Astrocyte (in vitro differentiated cells and primary cell): Measurements from ENCODE around the gene DSCAM. TPM values are rescaled to one million over a fixed set of nuclear protein-coding genes. Genes with fewer than 3 reads are reported as not detected.

Experiments
- DNase-seq: peaks from one replicate; pipeline ENCODE4 v3.0.0-alpha.2; 2010; ENCODE audit warnings: low read depth
- FAIRE-seq: peaks from 2 replicates; lab custom pipeline; 2011; peaks lifted over from hg19 to GRCh38; lab: Jason Lieb, UNC
- H2AFZ ChIP-seq: 2 replicates; pipeline ENCODE4 v1.6.0; 2012; ENCODE audit warnings: low read depth, low read length, inconsistent platforms
- H3K27ac ChIP-seq: 2 replicates; pipeline ENCODE4 v1.5.1; 2011; ENCODE audit warnings: low read depth, low read length, inconsistent platforms
- H3K27me3 ChIP-seq: 2 replicates; pipeline ENCODE4 v1.6.0; 2011; ENCODE audit warnings: low read length, inconsistent platforms; ENCODE audit not compliant: insufficient read depth
- H3K36me3 ChIP-seq: 2 replicates; pipeline ENCODE4 v1.5.1; 2011; ENCODE audit warnings: low read length, inconsistent platforms; ENCODE audit not compliant: insufficient read depth
- H3K4me1 ChIP-seq: 2 replicates; pipeline ENCODE4 v1.5.1; 2011; ENCODE audit warnings: low read length, inconsistent platforms; ENCODE audit not compliant: insufficient read depth
- H3K4me2 ChIP-seq: 2 replicates; pipeline ENCODE4 v1.6.0; 2012; ENCODE audit warnings: low read length, inconsistent platforms
- H3K4me3 ChIP-seq: 2 replicates; pipeline ENCODE4 v1.5.1; 2011; ENCODE audit warnings: low read depth, mild to moderate bottlenecking, low read length, inconsistent platforms; ENCODE audit not compliant: insufficient read depth
- H3K79me2 ChIP-seq: 2 replicates; pipeline ENCODE4 v1.6.0; 2012; ENCODE audit warnings: mild to moderate bottlenecking, low read length, inconsistent platforms; ENCODE audit not compliant: insufficient read depth
- H3K9ac ChIP-seq: 2 replicates; pipeline ENCODE4 v1.6.0; 2012; ENCODE audit warnings: mild to moderate bottlenecking, low read length, inconsistent platforms
- H3K9me3 ChIP-seq: 2 replicates; pipeline ENCODE4 v1.5.1; 2012; ENCODE audit warnings: low read depth, mild to moderate bottlenecking, low read length, inconsistent platforms; ENCODE audit not compliant: insufficient read depth
- H4K20me1 ChIP-seq: 2 replicates; pipeline ENCODE4 v1.6.0; 2012; ENCODE audit warnings: low read length, inconsistent platforms; ENCODE audit not compliant: insufficient read depth
- H3K27ac Mint-ChIP-seq: one replicate; pipeline ENCODE4 v1.8.0; 2021; ENCODE audit warnings: mild to moderate bottlenecking, mixed read lengths; ENCODE audit not compliant: unreplicated experiment
- H3K27me3 Mint-ChIP-seq: one replicate; pipeline ENCODE4 v1.8.0; 2021; ENCODE audit warnings: low read depth, mixed read lengths; ENCODE audit not compliant: unreplicated experiment
- H3K36me3 Mint-ChIP-seq: one replicate; pipeline ENCODE4 v1.8.0; 2021; ENCODE audit warnings: low read depth, mixed read lengths; ENCODE audit not compliant: unreplicated experiment
- H3K4me1 Mint-ChIP-seq: one replicate; pipeline ENCODE4 v1.8.0; 2021; ENCODE audit warnings: low read depth, mixed read lengths; ENCODE audit not compliant: unreplicated experiment
- H3K4me3 Mint-ChIP-seq: one replicate; pipeline ENCODE4 v1.8.0; 2021; ENCODE audit warnings: mild to moderate bottlenecking, moderate library complexity, mixed read lengths; ENCODE audit not compliant: unreplicated experiment
- H3K9me3 Mint-ChIP-seq: one replicate; pipeline ENCODE4 v1.8.0; 2021; ENCODE audit warnings: mild to moderate bottlenecking, mixed read lengths; ENCODE audit not compliant: unreplicated experiment
- EZH2 ChIP-seq: IDR thresholded peaks from 2 replicates; pipeline ENCODE4 v1.6.1; 2012; ENCODE audit warnings: mild to moderate bottlenecking, low read length, inconsistent platforms; ENCODE audit not compliant: insufficient read depth
- total RNA-seq: library from RNA; stranded (reverse); gene quantifications from 2 replicates; pipeline ENCODE4 v1.2.1, GENCODE V29; 2021
- TF ChIP-seq, protein P1 (sequence below): IDR thresholded peaks from 2 replicates; pipeline ENCODE4 v1.5.1; 2011; ENCODE audit warnings: low read depth, mild to moderate bottlenecking, inconsistent platforms, low read length, moderate library complexity; ENCODE audit not compliant: insufficient read depth

The DSCAM gene
- total RNA-seq, 1 donor from 2014 or later = 0.18 TPM

DNA sequence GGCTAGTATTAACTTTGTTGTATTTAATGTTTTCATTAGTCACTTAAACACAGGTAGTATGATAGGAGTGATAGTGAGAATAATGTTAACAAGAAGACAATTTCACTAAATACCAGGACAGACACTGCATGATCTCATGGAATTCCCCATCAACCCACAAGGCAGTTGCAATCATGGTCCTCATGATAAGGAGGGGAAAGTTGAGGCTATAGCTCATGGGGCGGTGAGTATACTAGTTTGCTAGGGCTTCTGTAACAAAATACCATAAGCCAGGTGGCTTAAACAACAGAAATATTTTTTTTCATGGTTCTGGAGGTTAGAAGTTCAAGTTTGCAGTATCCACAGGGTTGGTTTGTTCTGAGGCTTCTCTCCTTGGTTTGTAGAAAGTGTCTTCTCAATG is 115.8 kb downstream of the DSCAM start:
- Histone ChIP-seq H3K27me3 (no peaks in the 10 kb centered on the region), H3K4me3 (no peak overlapping the region), H4K20me1 (no peaks in the 10 kb centered on the region), H3K79me2 (no peaks in the 10 kb centered on the region), H2AFZ (no peak overlapping the region), H3K4me1 (no peaks in the 10 kb centered on the region), H3K36me3 (no peaks in the 10 kb centered on the region), H3K27ac (no peak overlapping the region), H3K9ac (no peak overlapping the region), H3K4me2 (no peak overlapping the region), H3K9me3 (no peaks in the 10 kb centered on the region)
- Mint-ChIP-seq H3K9me3 (peaks cover 2% of the 10 kb centered on the region), H3K4me1 (no peaks in the 10 kb centered on the region), H3K36me3 (no peaks in the 10 kb centered on the region), H3K27me3 (peaks cover 5% of the 10 kb centered on the region), H3K27ac (no peak overlapping the region), H3K4me3 (no peak overlapping the region)
- TF ChIP-seq EZH2 = no peak
- TF ChIP-seq, protein P1, sequence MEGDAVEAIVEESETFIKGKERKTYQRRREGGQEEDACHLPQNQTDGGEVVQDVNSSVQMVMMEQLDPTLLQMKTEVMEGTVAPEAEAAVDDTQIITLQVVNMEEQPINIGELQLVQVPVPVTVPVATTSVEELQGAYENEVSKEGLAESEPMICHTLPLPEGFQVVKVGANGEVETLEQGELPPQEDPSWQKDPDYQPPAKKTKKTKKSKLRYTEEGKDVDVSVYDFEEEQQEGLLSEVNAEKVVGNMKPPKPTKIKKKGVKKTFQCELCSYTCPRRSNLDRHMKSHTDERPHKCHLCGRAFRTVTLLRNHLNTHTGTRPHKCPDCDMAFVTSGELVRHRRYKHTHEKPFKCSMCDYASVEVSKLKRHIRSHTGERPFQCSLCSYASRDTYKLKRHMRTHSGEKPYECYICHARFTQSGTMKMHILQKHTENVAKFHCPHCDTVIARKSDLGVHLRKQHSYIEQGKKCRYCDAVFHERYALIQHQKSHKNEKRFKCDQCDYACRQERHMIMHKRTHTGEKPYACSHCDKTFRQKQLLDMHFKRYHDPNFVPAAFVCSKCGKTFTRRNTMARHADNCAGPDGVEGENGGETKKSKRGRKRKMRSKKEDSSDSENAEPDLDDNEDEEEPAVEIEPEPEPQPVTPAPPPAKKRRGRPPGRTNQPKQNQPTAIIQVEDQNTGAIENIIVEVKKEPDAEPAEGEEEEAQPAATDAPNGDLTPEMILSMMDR = no peak
- DNase-seq = no peak
- FAIRE-seq = no peak

DNA sequence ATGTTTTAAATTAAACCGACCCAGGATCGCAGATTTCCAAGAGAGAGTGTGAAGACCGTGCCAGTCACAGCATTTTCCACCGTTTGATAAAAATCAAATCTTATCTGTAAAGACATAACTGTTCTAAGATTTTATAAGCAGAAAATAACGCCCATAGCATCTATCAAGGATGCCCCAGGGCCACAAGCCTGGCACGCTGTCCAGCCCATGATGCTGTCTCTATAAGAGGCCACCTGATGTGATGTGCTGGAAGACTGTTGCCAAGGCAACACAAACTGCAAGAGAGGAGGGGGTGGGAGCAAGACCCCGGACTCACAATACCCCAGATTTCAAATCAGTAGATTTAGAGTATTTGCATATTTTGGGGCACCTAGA is 116.5 kb downstream of the DSCAM start:
- no peak overlapping the region for H2AFZ ChIP-seq
- no peaks in the 10 kb centered on the region for H3K4me1 ChIP-seq
- no peaks in the 10 kb centered on the region for H4K20me1 ChIP-seq
- Mint-ChIP-seq H3K4me3 (no peak overlapping the region), H3K27me3 (peaks cover 5% of the 10 kb centered on the region), H3K27ac (no peak overlapping the region), H3K9me3 (peaks cover 2% of the 10 kb centered on the region), H3K36me3 (no peaks in the 10 kb centered on the region), H3K4me1 (no peaks in the 10 kb centered on the region)
- no peaks in the 10 kb centered on the region for H3K79me2 ChIP-seq
- H3K9ac ChIP-seq = no peak overlapping the region
- H3K4me3 ChIP-seq = no peak overlapping the region
- H3K9me3 ChIP-seq = no peaks in the 10 kb centered on the region
- TF ChIP-seq, protein P1 = no peak
- no peak for TF ChIP-seq EZH2
- H3K4me2 ChIP-seq = no peak overlapping the region
- no peaks in the 10 kb centered on the region for H3K27me3 ChIP-seq
- DNase-seq = no peak
- FAIRE-seq = no peak
- no peak overlapping the region for H3K27ac ChIP-seq
- no peaks in the 10 kb centered on the region for H3K36me3 ChIP-seq

DNA sequence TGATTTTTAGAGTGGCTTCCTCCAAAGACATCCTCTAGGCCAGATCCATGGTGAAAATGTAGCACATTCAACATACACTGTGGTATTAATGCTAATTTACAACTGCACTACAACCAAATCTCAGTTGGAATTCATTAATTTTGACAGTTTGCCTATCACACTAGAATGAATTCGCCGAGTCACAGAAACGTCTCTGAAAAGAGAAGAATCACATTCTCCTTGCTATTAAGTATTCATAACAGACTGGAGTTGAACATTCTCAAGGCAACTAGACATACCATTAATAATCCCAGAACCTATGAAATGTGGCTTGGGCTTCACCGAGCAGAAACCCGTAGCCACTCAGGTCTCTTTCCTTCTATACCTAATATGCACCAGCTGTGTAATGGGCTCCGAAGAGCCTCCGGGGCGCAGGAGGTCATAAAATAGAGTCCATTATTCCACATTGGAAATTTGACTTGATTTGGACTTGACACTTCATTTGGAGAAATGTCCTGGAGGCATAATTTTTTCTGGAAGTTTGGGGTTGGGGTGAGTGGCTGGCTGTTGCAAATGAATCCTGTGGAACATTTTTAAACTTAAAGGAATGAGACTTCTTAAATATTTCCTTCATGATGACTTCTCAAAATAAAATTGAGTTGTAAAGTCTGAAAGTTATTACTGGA is 117.1 kb downstream of the DSCAM start:
- Histone ChIP-seq H3K36me3 (no peaks in the 10 kb centered on the region), H4K20me1 (no peaks in the 10 kb centered on the region), H3K27ac (no peak overlapping the region), H3K4me1 (no peaks in the 10 kb centered on the region), H2AFZ (no peak overlapping the region), H3K79me2 (no peaks in the 10 kb centered on the region), H3K9ac (no peak overlapping the region), H3K4me2 (no peak overlapping the region), H3K4me3 (no peak overlapping the region), H3K27me3 (no peaks in the 10 kb centered on the region), H3K9me3 (no peaks in the 10 kb centered on the region)
- no peak for DNase-seq
- H3K4me1 Mint-ChIP-seq = no peaks in the 10 kb centered on the region
- H3K36me3 Mint-ChIP-seq = no peaks in the 10 kb centered on the region
- H3K4me3 Mint-ChIP-seq = no peak overlapping the region
- no peak for FAIRE-seq
- H3K27me3 Mint-ChIP-seq = peaks cover 5% of the 10 kb centered on the region
- TF ChIP-seq EZH2 = no peak
- TF ChIP-seq, protein P1 = no peak
- peaks cover 2% of the 10 kb centered on the region for H3K9me3 Mint-ChIP-seq
- H3K27ac Mint-ChIP-seq = no peak overlapping the region
